Measurements from ENCODE around the gene PHTF1.
"Not testable (repeated sequence)": the region's sequence is repeated elsewhere in the genome, so short reads cannot be mapped to it uniquely, and the experiment has no call there.

Gene PHTF1

DNA sequence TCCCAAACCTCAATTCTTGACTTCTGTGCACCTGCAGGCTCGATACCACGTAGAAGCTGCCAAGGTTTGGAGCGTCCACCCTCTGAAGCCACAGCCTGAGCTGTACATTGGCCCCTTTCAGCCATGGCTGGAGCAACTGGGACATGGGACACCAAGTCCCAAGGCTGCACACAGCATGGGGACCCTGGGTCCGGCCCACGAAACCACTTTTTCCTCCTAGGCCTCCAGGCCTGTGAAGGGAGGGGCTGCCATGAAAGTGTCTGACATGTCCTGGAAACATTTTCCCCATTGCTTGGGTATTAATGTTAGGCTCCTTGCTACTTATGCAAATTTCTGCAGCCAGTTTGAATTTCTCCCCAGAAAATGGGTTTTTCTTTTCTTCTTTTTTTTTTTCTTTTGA is 40.7 kb downstream of the PHTF1 start:
- DNase-seq (ENCODE audit: low read depth, low spot score) = not testable (repeated sequence)

DNA sequence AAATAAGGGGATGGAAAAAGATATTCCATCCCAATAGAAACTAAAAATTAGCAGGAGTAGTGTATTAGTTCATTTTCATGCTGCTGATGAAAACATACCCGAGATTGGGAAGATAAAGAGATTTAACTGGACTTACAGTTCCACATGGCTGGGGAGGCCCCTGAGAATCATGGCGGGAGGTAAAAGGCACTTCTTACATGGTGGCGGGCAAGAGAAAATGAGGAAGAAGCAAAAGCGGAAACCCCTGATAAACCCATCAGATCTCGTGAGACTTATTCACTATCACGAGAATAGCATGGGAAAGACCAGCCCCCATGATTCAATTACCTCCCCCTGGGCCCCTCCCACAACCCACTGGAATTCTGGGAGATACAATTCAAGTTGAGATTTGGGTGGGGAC is 41.8 kb downstream of the PHTF1 start:
- DNase-seq (ENCODE audit: low read depth, low spot score) = not testable (repeated sequence)

DNA sequence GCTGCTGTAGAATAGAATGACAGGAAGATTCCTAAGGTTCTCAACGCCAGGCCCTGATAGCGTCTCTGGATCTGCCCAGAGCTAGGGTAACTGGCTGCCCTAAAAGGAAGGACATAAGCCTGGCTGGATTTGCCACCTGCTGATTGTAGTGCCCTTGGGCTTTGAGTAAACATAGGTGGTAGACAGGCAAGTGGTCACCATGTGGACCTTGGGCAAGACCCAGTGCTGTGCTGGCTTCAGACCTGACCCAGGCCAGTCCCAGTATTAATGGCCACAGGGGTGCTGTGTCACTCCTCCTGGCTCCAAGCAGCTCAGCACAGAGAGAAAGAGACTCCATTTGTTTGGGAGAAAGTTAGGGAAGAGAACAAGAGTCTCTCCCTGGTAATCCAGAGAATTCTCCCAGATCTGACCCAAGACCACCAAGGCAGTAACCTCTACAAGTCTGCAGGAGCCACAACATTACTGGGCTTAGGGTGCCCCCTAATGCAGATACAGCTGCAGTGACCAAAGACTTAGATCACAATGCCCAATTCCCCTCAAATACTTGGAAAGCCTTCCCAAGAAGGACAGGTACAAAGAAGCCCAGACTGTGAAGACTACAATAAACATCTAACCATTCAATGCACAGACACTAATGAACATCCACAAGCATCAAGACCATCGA is 44.5 kb downstream of the PHTF1 start:
- no peak for DNase-seq (ENCODE audit: low read depth, low spot score)

DNA sequence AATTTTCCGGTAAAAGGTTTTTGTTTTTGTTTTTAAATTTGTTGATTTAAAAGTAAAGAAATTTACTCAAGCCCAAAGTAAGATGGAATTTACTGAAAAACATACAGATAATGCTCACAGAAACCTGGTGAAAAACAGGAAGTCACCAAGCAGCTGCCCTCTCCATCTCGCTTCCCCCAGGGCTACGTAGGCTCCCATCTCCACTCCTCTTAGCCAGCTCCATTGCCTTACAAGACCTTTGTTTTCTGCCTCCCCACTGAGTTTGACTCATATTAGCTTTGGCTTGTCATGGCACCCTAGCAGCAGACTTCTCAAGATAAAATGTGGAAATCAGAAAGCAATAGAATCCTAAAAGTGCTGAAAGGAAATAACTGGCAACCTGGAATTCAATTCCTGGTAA is 57.9 kb downstream of the PHTF1 start:
- peak; percentile 29 for DNase-seq (ENCODE audit: low read depth, low spot score)

DNA sequence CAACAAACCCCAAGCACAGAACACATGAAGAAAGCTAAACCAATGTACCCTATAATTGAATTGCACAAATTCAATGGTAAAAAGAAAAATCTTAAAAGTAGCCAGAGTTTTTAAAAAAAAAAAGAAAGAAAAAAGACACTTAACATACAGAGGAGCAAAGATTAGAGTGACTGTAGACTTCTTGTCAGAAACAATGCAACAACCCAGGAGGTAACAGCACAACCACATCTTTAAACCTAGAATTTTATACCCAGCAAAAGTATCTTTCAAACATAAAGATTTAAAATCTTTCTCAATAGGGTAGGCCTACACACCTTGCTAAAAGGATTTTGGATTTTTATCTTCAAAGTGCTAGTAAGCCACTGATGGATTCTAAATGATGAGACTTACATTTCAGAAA is 64.4 kb downstream of the PHTF1 start:
- no peak for DNase-seq (ENCODE audit: low read depth, low spot score)

DNA sequence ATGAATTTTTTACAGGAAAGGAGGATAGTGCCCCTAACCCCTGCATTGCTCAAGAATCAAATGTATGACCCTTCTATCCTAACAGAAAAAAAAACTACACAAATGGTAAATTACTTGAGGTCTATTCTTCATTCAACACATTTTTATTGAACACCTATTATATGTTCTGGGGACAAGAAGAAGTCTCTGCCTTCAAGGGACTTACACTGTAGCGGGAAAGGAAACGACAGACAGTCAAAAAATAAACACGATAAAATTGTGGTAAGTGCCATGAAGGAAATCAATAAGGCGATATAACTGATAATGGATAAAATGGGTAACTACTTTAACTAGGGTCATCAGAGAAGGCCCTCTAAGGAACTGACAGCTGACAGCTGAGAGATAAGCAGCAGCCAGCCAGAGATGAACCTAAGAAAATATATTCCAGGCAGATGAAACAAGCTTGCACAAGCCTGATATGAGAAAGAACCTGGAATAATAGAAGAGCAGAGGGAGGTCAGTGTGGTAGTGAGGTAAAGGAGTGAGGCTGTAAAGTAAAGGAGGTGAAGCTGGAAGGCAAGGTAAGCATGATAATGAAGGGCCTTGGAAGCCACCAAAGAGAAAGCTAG is 66.4 kb downstream of the PHTF1 start:
- DNase-seq (ENCODE audit: low read depth, low spot score) = no peak

DNA sequence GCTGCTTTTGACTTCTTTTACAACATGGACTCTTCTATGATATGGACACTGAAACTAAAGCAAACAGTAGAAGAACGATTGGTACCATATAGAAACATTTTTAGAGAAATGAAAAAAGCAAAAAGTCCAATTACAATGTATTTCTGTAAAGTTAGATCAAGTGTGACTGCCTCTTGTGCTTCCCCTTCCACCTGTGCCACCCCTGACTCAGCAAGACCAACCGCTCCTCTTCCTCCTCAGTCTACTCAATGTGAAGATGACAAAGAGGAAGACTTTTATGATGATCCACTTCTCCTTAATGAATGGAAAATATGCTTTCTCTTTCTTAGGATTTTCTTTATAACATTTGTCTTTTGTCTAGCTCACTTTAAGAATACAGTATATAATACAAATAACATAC is 66.9 kb downstream of the PHTF1 start:
- DNase-seq (ENCODE audit: low read depth, low spot score) = no peak

DNA sequence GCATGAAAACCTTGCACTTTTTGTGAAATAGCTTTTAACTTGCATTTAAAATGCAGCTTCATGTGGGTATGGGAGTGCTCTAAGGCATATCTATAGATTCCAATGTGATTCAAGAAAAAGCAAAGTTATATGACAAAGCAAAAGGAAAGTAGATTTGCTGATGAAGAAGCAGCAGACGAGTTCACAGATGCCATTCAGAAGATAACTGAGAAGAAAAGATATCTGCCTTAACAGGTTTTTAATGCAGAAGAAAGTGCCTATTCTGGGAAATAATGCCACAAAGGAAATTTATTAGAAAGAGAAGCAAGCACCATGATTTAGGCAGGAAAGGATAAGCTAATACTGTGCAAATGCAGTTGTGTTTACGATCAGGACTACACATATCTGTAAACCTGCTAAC is 68.1 kb downstream of the PHTF1 start:
- DNase-seq (ENCODE audit: low read depth, low spot score) = no peak

DNA sequence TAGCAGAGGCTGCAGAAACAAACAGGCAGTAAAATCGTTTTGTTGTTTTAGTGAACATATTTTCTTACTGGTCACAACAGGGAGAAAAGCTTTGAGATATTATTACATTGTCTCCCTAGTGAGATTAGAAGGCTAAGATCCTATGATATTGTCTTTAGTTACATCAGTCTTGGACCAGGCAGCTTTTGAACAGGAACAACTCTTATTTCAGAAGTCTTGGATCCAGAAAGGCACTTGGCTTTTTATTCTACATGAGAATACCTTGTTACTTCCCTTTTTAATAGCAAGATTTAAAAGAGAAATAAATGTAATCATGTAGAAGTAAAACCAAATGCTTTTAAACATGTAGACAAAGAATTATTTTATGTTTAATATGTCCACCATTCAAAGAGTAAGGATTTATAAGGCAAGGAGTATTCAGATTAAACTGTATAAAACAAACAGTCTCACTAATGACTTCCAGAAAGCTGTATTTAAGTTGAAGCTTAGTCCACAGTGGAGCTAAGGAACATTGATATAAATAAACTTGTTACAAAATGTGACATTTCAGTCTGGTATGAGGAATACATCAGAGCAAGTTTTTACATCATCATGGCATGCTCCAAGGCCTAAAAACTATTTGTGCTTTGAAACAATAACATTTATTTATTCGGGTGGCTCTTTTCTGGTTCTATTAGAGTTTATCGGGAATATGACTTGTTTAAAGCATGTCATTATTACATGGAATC is 72.2 kb downstream of the PHTF1 start:
- DNase-seq (ENCODE audit: low read depth, low spot score) = no peak

DNA sequence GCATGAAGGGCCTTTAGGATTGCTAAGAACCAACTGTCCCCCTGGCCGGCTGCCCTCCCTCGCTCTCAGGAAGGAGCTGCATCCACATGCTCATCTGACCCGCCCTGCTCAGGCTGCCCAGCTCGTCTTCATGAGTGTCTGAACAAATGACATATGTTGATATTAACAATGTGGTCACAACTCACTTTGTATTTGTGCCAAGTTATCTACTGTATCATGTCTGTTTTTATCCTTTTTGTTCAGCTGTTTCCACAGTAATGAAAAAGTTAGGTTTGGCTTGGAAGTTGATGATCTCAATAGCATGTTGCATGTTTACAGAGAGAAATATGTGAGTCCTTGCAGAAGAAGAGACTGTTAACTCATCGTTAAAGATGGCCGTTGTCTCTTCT is 75.1 kb downstream of the PHTF1 start:
- no peak for DNase-seq (ENCODE audit: low read depth, low spot score)

DNA sequence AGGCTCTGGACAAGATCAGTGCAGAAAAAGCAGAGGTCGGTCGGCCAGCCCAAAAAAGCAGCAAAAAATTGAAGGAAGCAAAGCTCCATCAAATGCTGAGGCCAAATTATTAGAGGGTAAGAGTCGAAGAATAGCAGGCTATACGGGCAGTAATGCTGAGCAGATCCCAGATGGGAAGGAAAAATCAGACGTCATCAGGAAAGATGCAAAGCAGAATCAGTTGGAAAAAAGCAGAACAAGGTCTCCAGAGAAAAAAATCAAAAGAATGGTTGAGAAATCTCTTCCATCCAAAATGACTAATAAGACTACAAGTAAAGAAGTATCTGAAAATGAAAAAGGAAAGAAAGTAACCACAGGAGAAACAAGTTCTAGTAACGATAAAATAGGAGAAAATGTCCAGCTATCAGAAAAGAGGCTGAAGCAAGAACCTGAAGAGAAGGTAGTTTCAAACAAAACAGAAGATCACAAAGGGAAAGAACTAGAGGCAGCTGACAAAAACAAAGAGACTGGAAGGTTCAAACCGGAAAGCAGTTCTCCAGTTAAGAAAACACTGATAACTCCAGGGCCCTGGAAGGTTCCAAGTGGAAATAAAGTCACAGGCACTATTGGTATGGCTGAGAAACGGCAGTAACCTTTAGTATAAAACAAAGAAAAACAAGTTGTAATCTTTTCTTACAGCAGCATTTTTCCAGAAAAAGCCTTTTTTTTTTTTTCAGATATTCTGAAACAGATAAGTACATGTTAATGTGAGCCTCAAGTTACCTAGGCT is 75.7 kb downstream of the PHTF1 start:
- DNase-seq (ENCODE audit: low read depth, low spot score) = no peak

DNA sequence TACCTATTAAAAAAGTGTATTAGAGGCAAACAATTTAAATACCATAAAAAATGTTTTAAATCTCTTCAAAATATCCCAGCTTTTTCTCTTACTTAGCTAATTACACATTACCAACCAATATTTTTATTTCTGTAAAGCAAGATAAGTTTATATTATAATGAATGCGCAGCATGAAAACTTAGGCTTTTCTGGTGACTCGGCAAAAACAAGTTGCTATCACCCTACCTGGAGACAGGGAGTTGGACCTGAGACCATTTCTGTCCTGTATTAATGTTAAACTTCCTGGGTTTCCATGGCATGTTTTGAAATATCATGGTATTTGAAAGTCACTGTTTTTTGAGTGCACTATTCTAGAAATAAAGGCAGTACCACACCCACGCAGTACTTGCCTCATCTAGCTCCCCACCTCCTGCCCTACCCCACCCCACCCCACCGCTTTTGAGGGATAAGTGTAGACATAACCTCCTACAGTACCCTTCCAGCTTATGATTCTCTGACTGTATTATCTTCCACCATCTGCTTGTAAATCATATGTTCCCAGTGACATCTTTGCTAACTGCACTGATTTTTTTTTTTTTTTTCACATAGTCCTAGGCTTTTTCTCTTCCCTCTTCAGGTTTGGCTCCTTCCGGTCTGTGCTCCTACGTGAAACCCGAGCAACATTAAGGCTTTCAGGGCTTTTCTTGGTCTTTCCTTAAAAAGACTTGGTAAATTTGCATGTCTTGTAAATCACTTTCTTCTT is 77.5 kb downstream of the PHTF1 start:
- DNase-seq (ENCODE audit: low read depth, low spot score) = no peak

DNA sequence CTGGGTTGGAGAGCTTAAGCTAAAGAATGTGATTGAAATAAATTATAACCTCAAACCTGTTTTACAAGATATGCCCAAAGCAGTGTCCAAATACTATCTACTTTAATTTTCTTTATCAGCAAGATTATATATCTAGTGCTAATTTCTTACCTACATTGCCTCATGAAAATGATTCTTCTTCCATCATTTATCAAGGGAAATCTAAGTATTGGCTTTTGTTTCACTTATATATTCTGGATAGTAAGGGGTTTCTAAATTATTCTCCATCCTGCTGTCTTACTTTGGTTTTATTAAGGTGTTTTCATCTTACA is 81.2 kb downstream of the PHTF1 start:
- DNase-seq (ENCODE audit: low read depth, low spot score) = no peak

DNA sequence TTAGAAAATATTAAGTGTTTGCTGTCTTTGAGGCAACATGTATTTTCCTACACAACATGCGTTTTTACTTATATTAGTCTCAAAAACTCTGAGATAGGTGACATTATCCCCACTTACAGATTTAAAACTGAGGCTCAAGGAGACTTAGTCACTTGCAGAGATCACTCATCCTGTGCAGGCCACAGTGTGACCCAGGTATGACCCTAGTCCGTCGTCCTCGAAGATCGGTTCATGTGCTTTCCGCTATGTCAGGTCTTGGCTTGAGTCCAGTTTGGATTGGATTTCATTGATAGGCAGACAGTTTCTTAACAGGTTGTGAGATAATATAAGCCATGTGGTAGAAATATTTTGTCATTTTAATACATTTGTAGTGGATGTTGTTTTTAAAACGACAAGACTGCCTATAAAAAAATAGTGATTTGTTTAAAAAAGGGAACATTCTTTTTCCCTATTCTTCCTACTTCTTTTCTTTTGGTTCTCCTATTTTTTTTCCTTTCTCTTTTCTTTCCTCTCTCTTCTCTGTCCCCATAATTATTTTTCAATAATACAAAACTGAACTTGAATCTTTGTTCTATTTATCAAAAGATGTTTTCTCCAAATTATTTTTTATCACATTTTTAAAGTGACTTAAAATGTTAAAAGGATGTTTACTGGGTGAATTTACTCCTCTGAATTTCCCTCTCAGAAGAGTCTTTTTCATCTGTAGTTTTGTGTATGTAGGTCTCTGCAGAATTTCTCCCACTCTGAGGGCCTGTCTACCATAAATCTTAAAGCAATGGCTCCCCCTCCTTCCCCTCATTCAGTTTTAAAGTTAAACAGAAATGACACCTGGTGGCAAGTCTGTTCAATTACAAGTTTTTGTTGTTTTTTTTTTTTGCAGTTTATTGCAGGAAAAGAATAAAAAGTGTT is 81.8 kb downstream of the PHTF1 start:
- DNase-seq (ENCODE audit: low read depth, low spot score) = no peak

DNA sequence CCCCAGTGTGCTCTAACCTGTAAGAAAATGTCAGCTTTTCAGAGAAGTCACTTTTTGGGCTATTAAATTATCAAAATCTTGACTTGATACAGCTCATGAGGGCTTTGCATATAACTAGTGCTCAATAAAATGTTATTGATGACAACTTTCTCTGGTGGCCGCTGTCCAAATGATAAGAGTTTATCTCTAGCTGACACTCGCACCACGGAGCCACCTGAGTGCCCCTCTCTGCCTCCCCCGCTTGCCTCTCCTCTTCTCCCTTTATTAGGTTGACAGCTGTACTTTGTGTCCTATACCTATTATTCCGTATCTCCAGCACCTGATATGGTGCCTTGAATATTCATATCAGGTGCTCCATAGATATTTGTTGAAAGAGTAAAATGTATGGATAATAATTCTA is 82.8 kb downstream of the PHTF1 start:
- DNase-seq (ENCODE audit: low read depth, low spot score) = no peak

DNA sequence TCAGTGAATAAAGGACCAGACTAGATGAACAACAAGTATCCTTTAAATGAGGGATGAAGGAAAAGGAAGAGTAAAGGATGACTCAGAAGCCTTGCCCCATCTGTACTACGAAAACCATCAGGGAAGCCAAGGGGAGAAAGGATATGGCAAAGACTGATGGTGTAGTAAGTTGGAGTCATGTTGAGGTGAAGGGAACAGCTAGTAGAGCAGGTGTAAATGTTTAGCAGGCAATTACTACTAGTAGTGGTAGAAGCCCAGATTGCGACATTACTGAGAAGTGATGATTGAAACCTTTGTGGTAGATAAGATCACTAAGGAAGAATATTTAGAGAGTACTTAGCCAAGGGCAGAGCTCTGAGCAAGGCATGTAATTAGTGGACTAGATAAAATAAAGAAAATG is 84.0 kb downstream of the PHTF1 start:
- DNase-seq (ENCODE audit: low read depth, low spot score) = no peak

DNA sequence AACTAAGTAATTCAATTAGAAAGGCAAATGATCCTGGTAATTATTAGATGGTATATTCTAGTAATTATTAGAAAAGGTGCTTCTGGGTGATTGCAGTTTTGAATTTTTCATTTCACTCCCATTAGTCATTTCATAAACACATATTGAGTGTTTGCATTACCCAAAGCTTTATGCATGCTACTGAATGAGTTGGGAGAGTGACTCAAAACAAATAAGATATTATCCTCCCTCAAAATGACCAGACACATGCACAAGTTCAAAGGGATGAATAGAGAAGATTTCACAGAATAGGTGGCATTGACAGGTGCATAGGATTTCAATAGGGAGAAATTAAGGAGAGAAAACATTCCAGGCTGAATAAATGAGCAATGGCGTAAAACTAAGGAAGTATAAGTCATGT is 84.7 kb downstream of the PHTF1 start:
- no peak for DNase-seq (ENCODE audit: low read depth, low spot score)

DNA sequence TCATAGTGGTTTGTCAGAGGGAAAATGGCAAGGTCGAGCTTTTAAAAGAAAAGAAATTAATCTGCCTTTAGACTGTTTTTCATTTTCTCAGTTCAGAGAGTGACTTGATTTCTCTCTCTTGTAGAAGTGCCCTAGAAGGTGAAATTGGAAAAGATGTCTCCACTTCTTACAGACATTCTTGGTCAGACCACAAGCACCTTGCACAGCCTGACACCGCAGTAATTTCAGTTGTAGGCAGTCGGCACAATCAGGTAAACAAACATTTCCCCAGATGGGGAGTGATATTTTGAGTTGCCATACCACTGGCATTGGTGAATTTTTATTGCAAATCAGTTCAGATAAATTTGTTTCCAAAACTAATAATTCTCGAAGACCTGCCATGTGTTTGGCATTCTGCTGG is 86.8 kb downstream of the PHTF1 start:
- no peak for DNase-seq (ENCODE audit: low read depth, low spot score)

DNA sequence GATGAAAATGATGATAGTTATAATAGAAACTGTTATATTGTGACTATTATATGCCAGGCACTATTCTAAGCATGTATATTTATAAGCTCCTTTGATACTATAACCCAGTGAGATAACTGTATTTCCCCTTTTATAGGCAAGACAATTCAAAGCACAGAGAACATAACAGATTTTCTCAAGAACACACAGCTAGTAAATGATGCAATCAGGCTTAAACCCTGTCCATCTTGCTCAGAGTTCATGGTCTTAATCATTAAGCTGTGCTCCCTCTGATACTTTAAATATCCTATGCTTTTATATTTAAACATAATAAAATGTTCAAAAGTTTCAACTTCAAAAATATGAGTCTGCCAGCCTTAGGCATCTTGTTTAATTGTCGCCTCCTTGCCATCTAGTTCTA is 88.6 kb downstream of the PHTF1 start:
- DNase-seq (ENCODE audit: low read depth, low spot score) = no peak

DNA sequence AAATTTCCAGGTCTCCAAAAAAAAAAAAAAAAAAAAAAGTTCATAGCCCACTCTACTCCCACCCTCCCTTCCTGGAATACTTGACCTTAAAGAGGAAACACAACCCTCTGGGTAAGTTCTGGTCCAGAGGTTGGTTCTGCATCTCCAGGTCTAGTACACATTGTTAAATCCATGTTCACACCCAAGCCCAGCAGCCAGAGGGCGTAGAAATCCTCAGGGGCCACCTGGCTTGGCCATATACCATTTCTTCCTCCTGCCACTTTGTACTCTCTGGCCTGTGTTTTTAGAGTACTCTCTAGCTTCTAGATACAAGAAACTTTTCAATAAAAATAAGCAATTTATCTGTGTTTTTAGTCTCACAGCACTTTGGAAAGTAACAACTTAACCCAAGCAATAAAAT is 89.3 kb downstream of the PHTF1 start:
- no peak for DNase-seq (ENCODE audit: low read depth, low spot score)

DNA sequence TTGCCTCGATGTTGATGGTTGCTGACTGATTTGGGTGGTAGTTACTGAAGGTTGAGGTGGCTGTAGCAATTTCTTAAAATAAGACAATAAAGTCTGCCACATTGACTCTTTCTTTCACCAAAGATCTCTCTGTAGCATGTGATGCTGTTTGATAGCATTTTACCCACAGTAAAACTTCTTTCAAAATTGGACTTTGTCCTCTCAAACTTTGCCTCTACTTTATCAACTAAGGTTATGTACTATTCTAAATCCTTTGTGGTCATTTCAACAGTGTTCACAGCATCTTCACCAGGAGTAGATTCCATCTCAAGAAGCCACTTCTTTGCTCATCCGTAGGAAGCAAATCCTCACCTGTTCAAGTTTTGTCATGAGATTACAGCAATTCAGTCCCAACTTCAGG is 93.2 kb downstream of the PHTF1 start:
- DNase-seq (ENCODE audit: low read depth, low spot score) = no peak

All from brain pericyte (primary cell).